K562 (cell line): ENCODE results near the gene HMCES. TPM values are rescaled to one million over a fixed set of nuclear protein-coding genes. Genes with fewer than 3 reads are reported as not detected.

Experiments used
- ATF1 ChIP-seq, 2 experiments: fragments of 450-650 bp in 1 of 2; IDR thresholded peaks; 2 replicates each; pipeline ENCODE4 v1.6.1; 2016; ENCODE audit warnings: missing compliant biosample characterization in 1 of 2, missing genetic modification characterization in 1 of 2
- CREM ChIP-seq: IDR thresholded peaks from 2 replicates; pipeline ENCODE4 v1.6.1; 2014; ENCODE audit warnings: antibody characterized with exemption, low read depth
- EGR1 ChIP-seq: fragments of 450-650 bp; conservative IDR thresholded peaks from 2 replicates; pipeline ENCODE4 v1.6.1; 2017; ENCODE audit warnings: mild to moderate bottlenecking
- FOXA1 ChIP-seq: fragments of 450-650 bp; IDR thresholded peaks from 2 replicates; pipeline ENCODE4 v1.6.1; 2016; ENCODE audit warnings: mild to moderate bottlenecking, borderline replicate concordance
- PML ChIP-seq: IDR thresholded peaks from 2 replicates; pipeline ENCODE4 v1.6.1; 2012; ENCODE audit warnings: low read length, inconsistent platforms
- RBFOX2 ChIP-seq: fragments of 200-400 bp; formaldehyde crosslinking; IDR thresholded peaks from 2 replicates; pipeline ENCODE4 v1.6.1; 2017; ENCODE audit warnings: low read depth, mild to moderate bottlenecking, low read length, moderate library complexity
- RCOR1 ChIP-seq, 2 experiments: IDR thresholded peaks; 2 replicates each; pipeline ENCODE4 v1.6.1; 2012; ENCODE audit warnings: low read depth in 2 of 2, low read length in 2 of 2, borderline replicate concordance in 1 of 2, improper control_type of control experiment in 1 of 2
- SREBF2 ChIP-seq: sonication (generic); formaldehyde crosslinking; IDR thresholded peaks from 2 replicates; pipeline ENCODE4 v1.4.0; 2020; ENCODE audit warnings: mild to moderate bottlenecking, missing genetic modification reagents
- TAF1 ChIP-seq: IDR thresholded peaks from 2 replicates; pipeline ENCODE4 v1.6.1; 2011; ENCODE audit warnings: mild to moderate bottlenecking, low read length, moderate library complexity; ENCODE audit not compliant: insufficient read depth, control insufficient read depth, severe bottlenecking; ENCODE audit errors: extremely low read depth
- TEAD1 ChIP-seq, 2 experiments: fragments of 450-650 bp in 1 of 2; sonication (generic) in 1 of 2; formaldehyde crosslinking; IDR thresholded peaks; 2 replicates each; pipeline versions ENCODE4 v1.4.0 to v1.8.0; 2020 to 2022; ENCODE audit warnings: mild to moderate bottlenecking in 2 of 2, missing genetic modification reagents in 1 of 2
- ZBTB7A ChIP-seq: IDR thresholded peaks from 2 replicates; pipeline ENCODE4 v1.6.1; 2011; ENCODE audit warnings: low read depth, mild to moderate bottlenecking, low read length, moderate library complexity, borderline replicate concordance; ENCODE audit not compliant: control insufficient read depth
- ZKSCAN1 ChIP-seq: fragments of 150-350 bp; IDR thresholded peaks from 2 replicates; pipeline ENCODE4 v1.6.1; 2016; ENCODE audit warnings: low read depth, low read length
- ZNF316 ChIP-seq: fragments of 450-650 bp; IDR thresholded peaks from 2 replicates; pipeline ENCODE4 v1.6.1; 2016
- ZNF444 ChIP-seq: fragments of 250-450 bp; sonication (Bioruptor Pico); IDR thresholded peaks from 2 replicates; pipeline ENCODE4 v1.4.0; 2020; ENCODE audit warnings: mild to moderate bottlenecking, moderate library complexity
- polyA plus RNA-seq, 8 experiments: library from polyadenylated mRNA; depleted of rRNA in 4 of 8; stranded (reverse) in 5 of 8; unstranded in 3 of 8; fragments of >200 nt; fragmentation: Nextera tagmentation in 2 of 8; fragmentation: Illumina TruSeq in 1 of 8; extraction: Ambion mirVana in 2 of 8; extraction: Trizol in 1 of 8; gene quantifications; 2 replicates each; pipeline versions ENCODE4 v1.2.1 to v1.2.3, GENCODE V29; 2011 to 2014; ENCODE audit warnings: inconsistent platforms in 1 of 8, missing spikeins in 1 of 8
- total RNA-seq, 7 experiments: library from RNA; depleted of rRNA in 6 of 7; stranded (reverse); fragments of >200 nt in 6 of 7; fragmentation: Illumina TruSeq in 2 of 7; extraction: Trizol in 2 of 7; gene quantifications; 2 replicates each; pipeline versions ENCODE4 v1.2.1 to v1.2.3, GENCODE V29; 2011 to 2021; ENCODE audit warnings: low replicate concordance in 1 of 7
- TF ChIP-seq, protein P1 (sequence below): fragments of 450-650 bp; IDR thresholded peaks from 2 replicates; pipeline ENCODE4 v1.6.1; 2017; ENCODE audit warnings: antibody characterized with exemption
- TF ChIP-seq, protein P2 (sequence below): fragments of 450-650 bp; IDR thresholded peaks from 2 replicates; pipeline ENCODE4 v1.6.1; 2016
- TF ChIP-seq, protein P3 (sequence below): fragments of 200-800 bp; sonication (Bioruptor generic); IDR thresholded peaks from 2 replicates; pipeline ENCODE4 v1.6.1; 2017; ENCODE audit warnings: missing genetic modification characterization, missing compliant biosample characterization

HMCES gene
- total and polyA plus RNA-seq, 9 of the 15 experiments (the other 6 are each of a cell fraction or from before 2014, with no cell fraction given) = 18.8 to 45.3 (median 24.8) TPM

DNA sequence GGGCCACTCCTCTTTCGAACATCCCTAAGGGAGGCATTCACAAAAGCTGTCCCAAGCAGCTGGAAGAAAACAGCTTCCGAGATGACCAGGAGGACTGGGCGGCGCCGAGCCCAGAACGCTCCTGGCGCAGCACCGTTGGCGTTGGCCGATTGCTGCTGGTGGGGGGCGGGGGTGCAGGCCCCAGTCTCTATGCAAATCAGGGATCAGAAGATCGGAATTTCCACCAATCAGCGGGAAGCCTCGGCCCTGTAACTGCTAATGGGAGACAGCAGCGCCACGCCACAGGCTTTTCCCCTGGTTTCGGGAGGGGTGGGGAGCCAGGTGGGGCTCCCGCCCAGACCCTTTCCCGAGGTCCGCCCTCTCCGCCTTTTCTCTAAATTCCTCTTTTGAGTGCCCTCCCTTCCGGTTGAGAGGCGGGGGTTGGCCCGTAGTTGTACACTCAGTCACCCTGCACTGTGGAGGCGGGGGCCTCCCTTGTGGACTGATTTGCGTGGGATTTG is 27.0 kb downstream of the HMCES start (continued):
- TF ChIP-seq, protein P1, sequence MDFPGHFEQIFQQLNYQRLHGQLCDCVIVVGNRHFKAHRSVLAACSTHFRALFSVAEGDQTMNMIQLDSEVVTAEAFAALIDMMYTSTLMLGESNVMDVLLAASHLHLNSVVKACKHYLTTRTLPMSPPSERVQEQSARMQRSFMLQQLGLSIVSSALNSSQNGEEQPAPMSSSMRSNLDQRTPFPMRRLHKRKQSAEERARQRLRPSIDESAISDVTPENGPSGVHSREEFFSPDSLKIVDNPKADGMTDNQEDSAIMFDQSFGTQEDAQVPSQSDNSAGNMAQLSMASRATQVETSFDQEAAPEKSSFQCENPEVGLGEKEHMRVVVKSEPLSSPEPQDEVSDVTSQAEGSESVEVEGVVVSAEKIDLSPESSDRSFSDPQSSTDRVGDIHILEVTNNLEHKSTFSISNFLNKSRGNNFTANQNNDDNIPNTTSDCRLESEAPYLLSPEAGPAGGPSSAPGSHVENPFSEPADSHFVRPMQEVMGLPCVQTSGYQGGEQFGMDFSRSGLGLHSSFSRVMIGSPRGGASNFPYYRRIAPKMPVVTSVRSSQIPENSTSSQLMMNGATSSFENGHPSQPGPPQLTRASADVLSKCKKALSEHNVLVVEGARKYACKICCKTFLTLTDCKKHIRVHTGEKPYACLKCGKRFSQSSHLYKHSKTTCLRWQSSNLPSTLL = 0 out of 2 replicates have a peak, but pooled peaks have one; percentile 57
- TF ChIP-seq TAF1 (peak; percentile 19), CREM (0 out of 2 replicates have a peak, but pooled peaks have one; percentile 16), ZNF316 (no peak), TEAD1 (CRISPR knock-in tag; IDR thresholded peaks at IDR 0.05) (no peak), ZBTB7A (peak; percentile 37; the same call in 1 of the 2 replicates), FOXA1 (no peak), ZKSCAN1 (0 out of 2 replicates have a peak, but pooled peaks have one; percentile 22), SREBF2 (no peak), ATF1 (CRISPR knock-in tag; IDR thresholded peaks at IDR 0.05) (no peak), ATF1 (tag; IDR thresholded peaks at IDR 0.05) (0 out of 2 replicates have a peak, but pooled peaks have one; percentile 30), EGR1 (peak; percentile 70), RCOR1 (IDR thresholded peaks at IDR 0.05; ENCODE audit: borderline replicate concordance in 1 of 2, low read depth in 2 of 2, low read length in 2 of 2) (0 out of 4 replicates have a peak, but pooled peaks of 1 of the 2 experiments have one; percentile 6), RBFOX2 (peak; percentile 53), PML (no peak), ZNF444 (CRISPR knock-in tag) (no peak)
- TF ChIP-seq, protein P2, sequence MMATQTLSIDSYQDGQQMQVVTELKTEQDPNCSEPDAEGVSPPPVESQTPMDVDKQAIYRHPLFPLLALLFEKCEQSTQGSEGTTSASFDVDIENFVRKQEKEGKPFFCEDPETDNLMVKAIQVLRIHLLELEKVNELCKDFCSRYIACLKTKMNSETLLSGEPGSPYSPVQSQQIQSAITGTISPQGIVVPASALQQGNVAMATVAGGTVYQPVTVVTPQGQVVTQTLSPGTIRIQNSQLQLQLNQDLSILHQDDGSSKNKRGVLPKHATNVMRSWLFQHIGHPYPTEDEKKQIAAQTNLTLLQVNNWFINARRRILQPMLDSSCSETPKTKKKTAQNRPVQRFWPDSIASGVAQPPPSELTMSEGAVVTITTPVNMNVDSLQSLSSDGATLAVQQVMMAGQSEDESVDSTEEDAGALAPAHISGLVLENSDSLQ = 0 out of 2 replicates have a peak, but pooled peaks have one; percentile 27
- TF ChIP-seq, protein P3, sequence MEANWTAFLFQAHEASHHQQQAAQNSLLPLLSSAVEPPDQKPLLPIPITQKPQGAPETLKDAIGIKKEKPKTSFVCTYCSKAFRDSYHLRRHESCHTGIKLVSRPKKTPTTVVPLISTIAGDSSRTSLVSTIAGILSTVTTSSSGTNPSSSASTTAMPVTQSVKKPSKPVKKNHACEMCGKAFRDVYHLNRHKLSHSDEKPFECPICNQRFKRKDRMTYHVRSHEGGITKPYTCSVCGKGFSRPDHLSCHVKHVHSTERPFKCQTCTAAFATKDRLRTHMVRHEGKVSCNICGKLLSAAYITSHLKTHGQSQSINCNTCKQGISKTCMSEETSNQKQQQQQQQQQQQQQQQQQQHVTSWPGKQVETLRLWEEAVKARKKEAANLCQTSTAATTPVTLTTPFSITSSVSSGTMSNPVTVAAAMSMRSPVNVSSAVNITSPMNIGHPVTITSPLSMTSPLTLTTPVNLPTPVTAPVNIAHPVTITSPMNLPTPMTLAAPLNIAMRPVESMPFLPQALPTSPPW = peak; percentile 86
